Pancreas (tissue), 10 donors: ENCODE measurements around the gene FAIM2. TPM values are rescaled to one million over a fixed set of nuclear protein-coding genes. Genes with fewer than 3 reads are reported as not detected.

Source experiments
- ATAC-seq, 4 donors: fragments of 200-7000 bp; cut with Tn5 transposase; one replicate each; pipeline versions ENCODE4 v1.8.0 to v1.9.1; 2020; ENCODE audit warnings: mild to moderate bottlenecking in 4 of 4, moderate library complexity in 4 of 4
- DNase-seq, 6 donors: peaks; one replicate each; pipeline ENCODE4 v3.0.0-alpha.2; 2020
- FAIRE-seq: peaks from 2 replicates; lab custom pipeline; 2012; peaks lifted over from hg19 to GRCh38; lab: Jason Lieb, UNC
- H3K27ac ChIP-seq, 4 donors: fragments of 200-600 bp; sonication (generic); 1 replicate in 3 of 4; 2 replicates in 1 of 4; pipeline versions ENCODE4 v1.5.0 to v1.8.0; 2020
- H3K27me3 ChIP-seq, 4 donors: fragments of 200-600 bp; one replicate each; pipeline ENCODE4 v1.8.0; 2021
- H3K36me3 ChIP-seq, 3 donors: fragments of 200-600 bp; sonication (generic) in 1 of 3; one replicate each; pipeline versions ENCODE4 v1.5.0 to v1.8.0; 2020 to 2021
- H3K4me1 ChIP-seq, 3 donors: fragments of 200-600 bp; one replicate each; pipeline ENCODE4 v1.8.0; 2021
- H3K4me3 ChIP-seq, 4 donors: fragments of 200-600 bp; sonication (generic) in 2 of 4; one replicate each; pipeline versions ENCODE4 v1.5.0 to v1.8.0; 2020 to 2021
- H3K9me3 ChIP-seq, 4 donors: fragments of 200-600 bp; one replicate each; pipeline ENCODE4 v1.8.0; 2021
- CTCF ChIP-seq, 4 donors: fragments of 200-600 bp; sonication (generic) in 3 of 4; IDR thresholded peaks; one replicate each; pipeline versions ENCODE4 v1.5.0 to v1.8.0; 2021; ENCODE audit warnings: antibody characterized with exemption in 4 of 4
- WGBS, 2 donors: extraction: QIAGEN DNeasy Blood & Tissue Kit; methylation state at CpG; one replicate each; pipeline ENCODE4 v1.1.7; 2013; 5-methylcytosine and 5-hydroxymethylcytosine counted together
- intact Hi-C, 3 donors: fragments of 100-400 bp; cut with DNase I; formaldehyde crosslinking; loops; one replicate each; pipeline versions ENCODE4 v1.11.1 to v1.14.2; 2022
- polyA plus RNA-seq, 2 donors: library from polyadenylated mRNA; stranded (reverse); fragments of 200-250 nt; gene quantifications; one replicate each; pipeline ENCODE4 v1.2.3, GENCODE V29; 2013
- total RNA-seq, 6 donors: library from RNA; stranded (reverse); fragmentation: NEBNext Ultra II Directional in 4 of 6; extraction: Animal tissue kit (Norgen Biotek cat#: 25700) in 4 of 6; gene quantifications; one replicate each; pipeline versions ENCODE4 v1.2.1 to v1.2.4, GENCODE V29; 2021 to 2023
- donor health status: healthy with polysubstance abuse.
- donor health status: DM: no; HTN: no; CAD: no; lungs with moderate emphysema.
- donor health status: DM: no; HTN: no; CAD: no.
- donor health status: control.
- donor health status: control.
- donor health status: Bipolar disorder and iron deficiency.
- donor health status: DM: yes; HTN: yes; CAD: no.
- donor health status: DM: no; HTN: no; CAD: no.
- donor health status: DM: no; HTN: no; CAD: no.
- donor health status: DM: yes; HTN: yes; CAD: no.

FAIM2 gene
- total and polyA plus RNA-seq, 8 donors = 0.14 to 2.1 (median 0.56) TPM

GRCh38 chr12:49899286-49899843, 4.3 kb downstream of the FAIM2 start:
- DNase-seq (no peak), ATAC-seq (no peak), FAIRE-seq (no peak)
- Histone ChIP-seq H3K9me3 (no peaks in the 10 kb centered on the region), H3K27ac (no peak overlapping the region), H3K4me1 (no peaks in the 10 kb centered on the region), H3K4me3 (no peak overlapping the region), H3K27me3 (no peaks in the 10 kb centered on the region), H3K36me3 (no peaks in the 10 kb centered on the region)
- no peak for TF ChIP-seq CTCF (IDR thresholded peaks at IDR 0.05)
- 92 to 94% methylated on average over 9 of the region's 9 CpGs for WGBS, 2 donors
- intact Hi-C loops = no loop called here

- no peaks in the 10 kb centered on the region for H3K9me3 ChIP-seq
- FAIRE-seq (no peak), ATAC-seq (no peak), DNase-seq (no peak)
- intact Hi-C loops = no loop called here
- WGBS, 2 donors = 54 to 64% methylated on average over 4 of the region's 4 CpGs
- no peaks in the 10 kb centered on the region for H3K36me3 ChIP-seq
- H3K4me3 ChIP-seq = no peak overlapping the region
- no peaks in the 10 kb centered on the region for H3K27me3 ChIP-seq
- no peaks in the 10 kb centered on the region for H3K4me1 ChIP-seq
- TF ChIP-seq CTCF (IDR thresholded peaks at IDR 0.05) = no peak
- no peak overlapping the region for H3K27ac ChIP-seq
These were observed 6.4 kb downstream of the FAIM2 start for GRCh38 chr12:49897276-49897675.

- intact Hi-C loops = no loop called here
- no peak for FAIRE-seq
- DNase-seq = no peak
- H3K27me3 ChIP-seq = no peaks in the 10 kb centered on the region
- 80 to 85% methylated on average over 9 of the region's 9 CpGs for WGBS, 2 donors
- ATAC-seq = no peak
- no peak for TF ChIP-seq CTCF (IDR thresholded peaks at IDR 0.05)
- H3K27ac ChIP-seq = peak overlapping the region in 2 of 4 donors; percentile 61 to 63
- no peaks in the 10 kb centered on the region for H3K36me3 ChIP-seq
- H3K4me1 ChIP-seq = no peaks in the 10 kb centered on the region
- H3K9me3 ChIP-seq = no peaks in the 10 kb centered on the region
- no peak overlapping the region for H3K4me3 ChIP-seq
These were observed 7.9 kb downstream of the FAIM2 start for GRCh38 chr12:49895773-49896172.

GRCh38 chr12:49894751-49895148, 8.9 kb downstream of the FAIM2 start:
- ATAC-seq = no peak
- Histone ChIP-seq H3K27me3 (no peaks in the 10 kb centered on the region), H3K27ac (peak overlapping the region in 2 of 4 donors; percentile 61 to 63), H3K9me3 (no peaks in the 10 kb centered on the region), H3K4me3 (no peak overlapping the region), H3K4me1 (no peaks in the 10 kb centered on the region), H3K36me3 (no peaks in the 10 kb centered on the region)
- FAIRE-seq = no peak
- no peak for DNase-seq
- intact Hi-C loops = no loop called here
- 62 to 63% methylated on average over 5 of the region's 5 CpGs for WGBS, 2 donors
- no peak for TF ChIP-seq CTCF (IDR thresholded peaks at IDR 0.05)
